HG02885 (cell line): Measurements from ENCODE around the gene CYP3A5.

Experiments
- ATAC-seq: cut with Tn5 transposase; IDR thresholded peaks from one replicate; pipeline ENCODE4 v1.9.1; 2021; ENCODE audit warnings: mild to moderate bottlenecking; ENCODE audit not compliant: unreplicated experiment, poor library complexity

Gene CYP3A5

GRCh38 chr7:99617192-99617781 is 62.5 kb downstream of the CYP3A5 start:
- peak; percentile 39 for ATAC-seq

- peak; percentile 93 for ATAC-seq
Measured at GRCh38 chr7:99616359-99617191, 63.2 kb downstream of the CYP3A5 start, which contains the start of gene ZSCAN25. ZSCAN25 (plus strand) TSS chr7:99616946; CDS start chr7:99619607, 2,661 bp downstream.

DNA sequence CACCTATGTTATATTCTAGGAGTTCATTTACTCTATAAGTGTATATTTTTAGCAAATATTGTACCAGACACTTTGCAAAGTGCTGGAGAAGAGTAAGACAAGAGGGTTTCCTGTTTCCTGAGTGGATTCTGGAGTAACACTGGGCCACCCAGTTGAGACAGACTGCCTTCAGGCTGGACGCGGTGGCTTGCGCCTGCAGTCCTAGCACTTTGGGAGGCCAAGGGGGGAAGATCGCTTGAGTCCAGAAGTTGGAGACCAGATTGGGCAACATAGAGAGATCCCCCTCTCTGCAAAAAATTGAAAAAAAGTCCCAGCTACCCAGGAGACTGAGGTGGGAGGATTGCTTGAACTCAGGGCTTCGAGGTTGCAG is 63.8 kb downstream of the CYP3A5 start:
- ATAC-seq = no peak

GRCh38 chr7:99614495-99614894 is 65.3 kb downstream of the CYP3A5 start:
- no peak for ATAC-seq

GRCh38 chr7:99607548-99607947 is 72.2 kb downstream of the CYP3A5 start:
- ATAC-seq = no peak

- ATAC-seq = no peak
Measured at GRCh38 chr7:99606531-99606930, 73.3 kb downstream of the CYP3A5 start.

- no peak for ATAC-seq
Measured at GRCh38 chr7:99605527-99605926, 74.3 kb downstream of the CYP3A5 start.

DNA sequence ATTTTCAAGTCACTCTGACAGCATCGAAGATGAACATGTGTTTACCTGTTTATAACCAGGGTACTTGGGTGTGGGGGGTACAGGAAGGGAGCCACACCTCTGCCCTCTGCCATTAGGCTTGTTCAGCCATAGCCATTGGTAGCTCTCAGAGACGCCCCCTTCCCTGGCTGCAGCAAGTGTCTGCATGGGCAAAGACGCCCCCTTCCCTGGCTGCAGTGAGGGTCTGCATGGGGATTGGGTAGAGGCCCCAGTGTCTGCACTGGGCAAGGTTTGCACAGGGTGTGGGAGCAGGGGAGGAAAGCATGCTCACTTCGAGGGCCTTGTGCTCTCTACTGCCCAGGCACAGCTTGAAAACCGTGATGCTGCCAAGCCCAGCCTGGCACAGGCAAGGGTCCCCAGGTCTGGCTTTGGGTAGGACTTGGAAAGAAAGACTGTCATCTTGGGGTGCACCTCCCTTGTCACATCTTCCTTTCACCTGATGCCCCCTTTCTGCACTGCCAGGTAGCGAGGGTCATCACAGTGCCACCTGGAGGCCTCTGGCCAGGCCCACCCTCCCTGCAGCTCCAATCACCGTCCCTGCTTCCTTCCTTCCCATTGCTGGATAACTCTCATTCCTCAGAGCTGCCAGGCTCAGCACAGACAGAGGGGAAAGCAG is 78.0 kb downstream of the CYP3A5 start:
- ATAC-seq = no peak

DNA sequence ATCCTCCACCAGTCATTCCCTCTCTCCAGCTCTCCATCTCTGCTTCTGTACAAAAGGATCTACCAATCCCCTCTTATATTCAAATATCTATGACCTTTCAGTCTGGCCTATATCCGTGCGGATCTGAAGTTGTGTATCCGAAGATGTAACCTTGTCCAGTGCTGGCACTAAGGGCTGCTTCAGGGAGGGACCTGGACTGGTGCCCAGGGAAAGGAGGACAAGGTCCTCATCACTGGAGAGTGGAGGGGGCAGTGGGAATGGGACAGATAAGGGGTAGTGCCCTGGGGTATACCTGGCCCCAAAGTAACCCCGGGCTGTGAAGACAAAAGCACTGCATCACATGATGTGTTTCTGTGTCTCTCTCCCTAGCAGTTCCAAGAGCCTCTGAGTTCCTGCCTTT is 80.0 kb downstream of the CYP3A5 start:
- no peak for ATAC-seq
